Activated gamma-delta T cell treated with anti-CD3 and anti-CD28 coated beads, Interleukin-2, amount 50 U/mL, for 16 hours (primary cell): ENCODE data around the gene CAPN10.

Source experiments
- DNase-seq: peaks from one replicate; pipeline ENCODE4 v3.0.0-alpha.2; 2020; ENCODE audit warnings: low read depth

CAPN10 gene

DNA sequence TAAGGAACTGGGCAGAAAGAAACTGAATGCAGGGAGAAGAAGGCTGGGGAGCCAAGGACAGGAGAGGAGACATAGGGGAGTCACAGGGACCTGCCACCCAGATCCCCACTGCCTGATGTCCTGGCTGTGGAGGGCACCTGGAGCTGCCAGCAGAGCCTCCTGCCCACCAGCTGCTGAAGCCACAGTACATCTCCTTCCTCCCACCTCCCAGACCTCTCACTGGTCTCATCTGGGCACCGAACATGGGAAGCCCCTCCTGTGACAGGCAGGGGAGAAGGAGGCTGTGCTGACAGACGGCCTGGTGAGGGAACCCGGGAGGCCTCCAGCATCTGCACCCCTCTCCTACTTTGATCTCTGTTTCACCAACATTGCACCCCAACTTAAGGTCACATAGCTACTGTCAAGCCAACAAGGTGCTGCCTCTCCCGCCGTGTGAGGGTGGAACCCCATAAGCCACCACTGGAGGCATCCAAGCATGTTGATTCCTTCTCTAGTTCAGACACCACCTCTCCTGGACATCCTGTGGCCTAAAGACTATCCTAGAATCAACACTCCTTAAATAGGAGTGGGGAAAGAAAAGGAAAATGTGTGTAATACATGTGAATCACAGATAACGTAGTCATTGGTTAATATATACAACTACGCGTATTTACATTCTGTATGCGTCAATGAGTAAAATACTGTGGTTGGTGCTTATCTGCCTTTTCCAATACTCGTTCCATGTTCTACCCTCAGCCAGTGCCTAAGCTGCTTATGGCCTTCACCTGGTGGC, 21.8 kb upstream of the CAPN10 start:
- DNase-seq, result no peak

DNA sequence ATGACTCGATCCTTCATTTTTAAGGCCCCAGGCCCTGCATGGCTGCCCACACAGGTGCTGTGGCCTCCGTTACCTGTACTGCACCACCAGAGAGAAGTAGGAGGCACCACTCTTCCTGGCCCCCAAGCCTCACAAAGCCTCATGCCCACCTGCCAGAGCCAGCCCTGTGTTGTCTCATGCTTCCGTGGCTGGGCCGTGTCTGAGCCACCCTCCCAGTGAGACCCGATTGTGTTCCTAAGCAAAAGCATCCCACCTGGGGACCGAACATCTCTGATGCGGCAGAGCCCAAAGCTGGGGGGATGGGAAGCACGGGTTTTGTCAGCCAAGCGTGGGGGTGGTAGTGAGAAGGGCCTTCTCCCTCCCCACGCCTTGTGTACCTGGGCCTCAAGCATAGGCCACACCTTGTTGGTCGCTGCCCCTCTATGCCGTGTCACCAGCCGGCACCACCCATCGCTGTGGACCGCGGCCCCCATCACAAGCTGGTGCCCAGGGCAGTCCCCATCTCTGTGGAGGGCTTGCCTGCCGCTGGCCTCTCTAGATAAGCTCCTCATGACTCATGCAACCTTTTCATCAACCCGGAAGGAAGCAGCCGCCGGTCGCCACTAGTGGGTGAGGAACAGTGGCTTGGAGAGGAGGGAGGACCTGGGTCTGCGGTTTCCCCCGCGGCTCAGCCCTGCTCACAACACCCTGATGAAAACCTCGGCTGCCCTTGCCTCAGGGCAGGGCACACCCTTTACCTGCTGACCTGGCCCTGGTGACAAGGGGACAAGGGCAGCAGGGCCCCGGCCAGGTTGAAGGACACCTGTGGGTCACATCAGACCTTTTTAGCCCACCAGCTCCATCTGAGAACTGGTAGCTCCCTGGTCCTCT, 21.0 kb upstream of the CAPN10 start:
- peak; percentile 90 for DNase-seq

DNA sequence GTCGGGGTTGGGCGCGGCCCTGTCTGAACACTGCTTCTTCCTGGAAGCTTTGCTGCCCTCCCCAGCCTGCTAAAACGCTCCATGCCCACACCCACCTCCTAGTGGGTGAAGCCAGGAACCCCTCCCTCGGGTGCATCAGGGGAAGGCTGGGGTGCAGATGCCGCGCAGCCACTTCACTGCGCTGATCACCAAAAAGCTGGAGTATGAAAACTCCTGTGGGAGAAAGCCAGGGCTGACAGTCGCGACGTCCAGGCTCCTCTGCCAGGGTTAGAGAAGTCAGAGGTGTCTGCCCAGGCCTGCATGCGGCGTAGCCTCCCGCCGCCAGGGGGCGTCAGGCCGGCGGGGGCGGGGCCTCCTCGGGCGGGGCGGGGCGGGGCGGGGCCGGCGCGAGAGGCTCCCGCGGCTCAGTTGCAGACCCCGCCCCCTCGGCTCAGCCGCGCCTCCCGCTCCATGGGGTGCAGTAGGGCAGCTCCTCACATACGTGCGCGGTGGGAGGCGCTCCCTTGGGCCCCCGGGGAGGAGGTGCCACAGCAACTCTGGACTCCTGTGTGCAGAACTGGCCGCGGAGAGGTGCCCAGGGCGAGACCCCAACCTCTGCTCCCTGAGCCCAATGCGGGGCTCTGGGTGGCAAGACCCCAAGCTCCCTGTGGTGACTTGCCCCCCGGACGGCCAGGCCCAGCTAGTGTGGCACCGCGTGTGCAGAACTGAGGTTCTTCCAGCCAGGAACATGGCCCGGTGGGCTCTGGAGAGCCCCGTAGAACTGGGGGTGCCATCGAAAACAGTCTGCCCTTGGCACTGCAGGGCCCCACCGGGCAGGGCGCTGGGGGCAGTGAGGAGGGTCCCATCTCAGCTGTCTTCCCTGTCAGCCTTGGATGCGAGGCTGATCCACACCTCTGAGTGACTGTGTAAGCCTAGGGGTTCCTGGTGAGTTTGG, 20.1 kb upstream of the CAPN10 start:
- DNase-seq, result peak; percentile 89

DNA sequence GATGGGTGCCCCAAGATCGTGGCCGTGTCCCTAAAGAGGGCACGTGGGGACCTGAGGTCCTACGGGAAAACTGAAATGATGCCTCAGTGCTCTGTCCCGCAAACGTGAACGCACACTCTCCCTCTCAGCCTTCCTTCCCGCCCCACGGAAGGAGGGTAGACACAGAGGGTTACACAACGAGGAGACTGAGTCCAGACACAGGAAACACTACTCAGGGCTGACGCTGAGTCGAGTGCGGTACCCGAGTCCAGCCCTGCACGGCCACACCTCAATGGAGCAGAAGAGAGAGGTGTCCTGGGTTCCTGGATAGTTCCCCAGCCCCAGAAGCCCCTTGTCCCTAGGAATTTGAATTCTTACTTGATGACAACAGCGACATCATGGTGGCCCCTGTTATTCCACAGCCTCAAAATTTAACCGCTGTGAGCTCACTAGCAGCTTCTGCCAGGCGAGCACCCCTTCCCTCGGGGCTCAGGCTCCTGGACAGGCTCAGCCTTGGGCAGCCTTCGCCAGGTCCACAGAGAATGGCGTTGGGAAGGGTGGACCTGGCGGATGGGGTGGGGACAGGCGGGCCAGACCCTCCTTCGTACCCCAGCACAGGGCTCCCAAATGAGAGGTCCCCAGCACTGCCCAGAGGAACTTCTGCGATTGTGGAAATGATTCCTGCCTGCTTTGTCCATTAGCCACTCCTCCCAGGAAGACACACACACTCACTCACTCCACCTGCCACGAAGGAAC, 19.2 kb upstream of the CAPN10 start:
- no peak for DNase-seq

DNA sequence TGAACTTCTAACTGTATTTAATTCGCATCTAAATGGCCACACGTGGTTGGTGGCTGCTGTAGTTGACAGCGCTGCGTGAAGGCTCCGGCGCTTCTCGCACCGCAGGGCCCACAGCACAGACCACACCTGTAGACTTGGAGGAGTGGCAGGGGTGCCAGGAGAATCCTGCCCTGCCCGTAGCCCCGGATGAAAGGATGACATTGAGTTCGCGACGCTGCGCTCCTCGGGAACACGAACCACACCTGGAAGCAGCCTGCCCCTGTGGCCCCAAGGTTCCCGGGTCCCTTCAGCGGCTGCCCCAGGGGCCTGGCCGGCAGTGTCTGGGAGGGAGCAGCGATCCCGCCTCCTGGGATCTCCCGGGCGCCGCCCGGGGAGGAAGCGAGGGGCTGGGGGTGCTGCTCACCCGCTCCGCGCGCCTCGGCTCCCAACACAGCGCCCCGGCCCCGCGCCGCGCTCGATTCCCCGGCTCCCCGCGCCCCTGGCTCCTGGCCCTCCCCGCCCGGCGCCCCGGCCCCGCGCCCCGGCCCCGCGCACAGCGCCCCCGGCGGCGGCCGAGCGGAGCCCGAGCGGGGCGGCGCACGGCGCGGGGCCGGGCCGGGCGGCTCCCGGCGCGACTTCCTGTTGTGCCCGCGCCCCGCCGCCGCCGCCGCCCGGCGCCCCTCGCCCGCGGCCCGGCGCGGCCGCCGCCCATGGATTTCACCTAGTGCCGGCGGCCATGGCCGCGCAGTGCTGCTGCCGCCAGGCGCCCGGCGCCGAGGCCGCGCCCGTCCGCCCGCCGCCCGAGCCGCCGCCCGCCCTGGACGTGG, 18.5 kb upstream of the CAPN10 start, which contains the start of gene RNPEPL1:
Gene RNPEPL1 (plus strand): TSS at position 613 of the 806 bp plus-strand sequence. CDS start 103 bp downstream, at position 716.
- no peak for DNase-seq

DNA sequence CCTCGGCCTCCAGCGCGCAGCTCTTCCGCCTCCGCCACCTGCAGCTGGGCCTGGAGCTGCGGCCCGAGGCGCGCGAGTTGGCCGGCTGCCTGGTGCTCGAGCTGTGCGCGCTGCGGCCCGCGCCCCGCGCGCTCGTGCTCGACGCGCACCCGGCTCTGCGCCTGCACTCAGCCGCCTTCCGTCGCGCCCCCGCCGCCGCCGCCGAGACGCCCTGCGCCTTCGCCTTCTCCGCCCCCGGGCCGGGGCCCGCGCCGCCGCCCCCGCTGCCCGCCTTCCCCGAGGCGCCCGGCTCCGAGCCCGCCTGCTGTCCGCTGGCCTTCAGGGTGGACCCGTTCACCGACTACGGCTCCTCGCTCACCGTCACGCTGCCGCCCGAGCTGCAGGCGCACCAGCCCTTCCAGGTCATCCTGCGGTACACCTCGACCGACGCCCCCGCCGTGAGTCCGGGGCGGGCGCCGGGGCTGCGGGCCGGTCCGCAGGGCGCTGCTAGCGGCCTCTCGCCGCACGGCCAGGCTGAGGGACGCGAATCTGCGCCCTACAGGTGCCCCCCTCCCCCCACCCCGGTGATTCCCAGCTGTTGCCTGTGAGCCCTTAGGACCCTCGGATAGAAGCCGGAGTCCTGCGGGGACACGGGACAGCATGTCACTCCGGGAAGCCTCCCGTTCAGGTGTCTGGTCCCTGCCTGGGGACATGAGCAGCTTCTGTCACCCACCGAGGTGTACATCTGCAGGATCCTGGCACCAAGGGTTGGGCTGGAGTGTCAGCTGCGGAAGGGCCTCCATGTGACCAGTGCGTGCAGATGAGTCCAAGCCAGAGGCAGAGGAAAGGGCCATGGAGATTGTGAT, 17.6 kb upstream of the CAPN10 start:
- no peak for DNase-seq

DNA sequence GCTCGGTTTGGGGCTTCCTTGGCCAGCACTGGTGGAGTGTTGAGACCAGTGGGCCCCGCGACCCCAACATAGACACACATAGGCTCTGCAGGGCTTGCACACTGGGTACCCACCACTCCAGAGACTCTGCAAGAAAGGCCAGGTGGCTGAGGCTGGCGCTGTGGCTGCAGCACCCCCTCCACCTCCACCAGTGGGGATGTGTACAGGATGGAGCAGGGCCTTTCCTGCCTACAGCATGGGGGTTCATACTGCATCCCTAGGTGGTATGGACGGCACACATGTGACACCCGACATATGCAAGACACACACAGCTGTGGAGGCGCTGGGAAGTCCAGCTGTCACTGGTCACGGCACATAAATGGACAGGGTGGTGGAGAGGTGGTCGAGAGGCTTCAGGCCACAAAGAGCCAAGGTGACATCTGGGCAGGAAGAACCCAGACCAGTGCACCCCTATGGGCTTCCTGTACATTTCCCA, 17.0 kb upstream of the CAPN10 start:
- DNase-seq, result no peak

DNA sequence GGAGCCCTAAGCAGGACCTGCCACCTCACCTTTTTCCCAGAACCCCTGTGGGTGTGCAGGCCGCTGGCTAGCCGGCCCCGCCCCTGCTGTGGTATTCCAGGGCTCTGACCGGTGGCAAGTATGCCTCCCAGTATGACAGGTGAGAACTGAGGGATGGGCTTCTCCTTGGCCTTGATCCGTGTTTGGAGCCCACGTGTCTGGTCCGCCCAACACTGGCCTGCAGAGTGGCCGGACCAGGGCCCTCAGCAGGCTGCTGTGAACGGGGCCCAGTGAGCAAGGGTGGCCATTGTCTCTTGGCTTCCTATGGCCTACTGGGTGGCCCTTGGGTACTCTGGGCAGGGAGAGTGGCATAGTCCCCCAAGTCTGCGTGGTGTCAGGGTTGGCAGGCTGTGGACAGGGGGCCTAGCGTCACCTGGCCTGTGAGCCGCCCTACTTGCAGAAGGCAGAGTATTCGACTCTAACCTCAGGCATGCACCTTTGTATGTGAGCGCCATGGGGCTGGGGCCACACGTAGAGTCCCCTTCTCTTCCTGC, 16.5 kb upstream of the CAPN10 start:
- DNase-seq, result no peak

DNA sequence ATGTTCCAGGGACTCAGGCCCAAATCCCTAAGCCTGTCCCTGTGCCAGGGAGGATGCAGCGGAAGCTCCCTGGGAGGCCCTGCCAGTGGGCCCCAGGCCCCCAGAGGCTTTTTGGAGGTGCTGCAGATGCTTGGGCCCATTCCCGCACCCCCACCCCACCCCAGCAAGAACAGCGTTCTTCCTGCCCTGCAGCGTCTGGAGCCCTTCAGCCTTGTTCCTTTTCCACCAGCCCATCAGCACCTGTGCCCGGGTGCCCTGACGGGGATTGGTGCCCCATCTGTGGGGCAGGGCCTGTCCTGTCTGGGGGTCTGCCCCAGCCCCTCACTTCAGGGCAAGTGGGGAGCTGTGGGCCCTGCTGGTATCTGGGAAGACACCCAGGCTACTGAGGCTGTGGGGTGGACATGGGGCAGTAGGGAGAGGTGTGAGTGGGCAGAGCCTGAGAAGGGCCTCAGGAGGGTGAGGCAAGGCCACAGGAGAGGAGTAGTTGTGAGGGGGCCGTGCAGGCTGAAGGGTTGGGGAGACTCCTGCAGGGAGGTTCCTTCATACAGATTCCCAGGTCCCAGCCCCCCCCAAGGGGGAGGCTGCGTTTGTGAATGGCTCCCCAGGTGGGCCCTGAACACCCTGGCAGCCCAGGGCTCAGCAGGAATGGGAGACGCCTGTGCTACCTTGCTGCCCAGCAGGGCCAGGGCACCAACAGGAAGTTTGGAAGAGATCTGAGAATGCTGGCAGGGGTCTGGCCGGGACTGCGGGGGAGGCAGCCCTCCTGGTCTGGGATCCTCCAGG, 15.8 kb upstream of the CAPN10 start:
- no peak for DNase-seq

DNA sequence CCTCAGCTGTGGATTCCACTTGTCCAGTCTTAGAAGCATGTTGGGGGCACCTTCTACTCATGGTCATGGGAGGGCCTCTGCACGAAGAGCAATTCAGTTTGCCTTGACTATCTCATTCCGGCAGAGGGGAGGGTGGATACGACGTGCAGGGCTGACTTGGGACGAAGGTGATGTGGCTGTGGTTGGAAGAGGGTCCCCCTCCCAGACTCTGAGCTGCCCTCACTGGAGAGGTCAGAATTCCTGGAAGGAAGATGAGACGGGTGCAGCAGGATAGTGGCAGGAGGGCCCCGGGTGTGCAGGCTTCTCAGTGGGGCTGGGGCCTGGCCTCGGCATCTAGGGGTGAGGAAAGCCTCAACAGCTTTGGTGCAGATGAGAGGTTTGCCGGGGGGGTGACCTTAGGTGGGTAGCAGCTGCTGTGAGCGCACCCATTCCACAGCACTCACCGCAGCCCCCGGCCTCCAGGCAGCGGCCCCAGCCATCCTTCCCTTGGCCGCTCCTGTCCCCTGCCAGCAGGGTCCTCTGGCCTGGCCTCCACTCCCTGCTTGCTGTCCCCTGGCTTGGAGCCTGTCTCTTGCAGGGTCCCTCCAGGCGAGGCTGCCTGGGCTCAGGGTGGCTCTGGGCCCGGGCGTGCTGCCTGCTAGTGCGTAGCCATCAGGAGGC, 15.1 kb upstream of the CAPN10 start:
- no peak for DNase-seq

DNA sequence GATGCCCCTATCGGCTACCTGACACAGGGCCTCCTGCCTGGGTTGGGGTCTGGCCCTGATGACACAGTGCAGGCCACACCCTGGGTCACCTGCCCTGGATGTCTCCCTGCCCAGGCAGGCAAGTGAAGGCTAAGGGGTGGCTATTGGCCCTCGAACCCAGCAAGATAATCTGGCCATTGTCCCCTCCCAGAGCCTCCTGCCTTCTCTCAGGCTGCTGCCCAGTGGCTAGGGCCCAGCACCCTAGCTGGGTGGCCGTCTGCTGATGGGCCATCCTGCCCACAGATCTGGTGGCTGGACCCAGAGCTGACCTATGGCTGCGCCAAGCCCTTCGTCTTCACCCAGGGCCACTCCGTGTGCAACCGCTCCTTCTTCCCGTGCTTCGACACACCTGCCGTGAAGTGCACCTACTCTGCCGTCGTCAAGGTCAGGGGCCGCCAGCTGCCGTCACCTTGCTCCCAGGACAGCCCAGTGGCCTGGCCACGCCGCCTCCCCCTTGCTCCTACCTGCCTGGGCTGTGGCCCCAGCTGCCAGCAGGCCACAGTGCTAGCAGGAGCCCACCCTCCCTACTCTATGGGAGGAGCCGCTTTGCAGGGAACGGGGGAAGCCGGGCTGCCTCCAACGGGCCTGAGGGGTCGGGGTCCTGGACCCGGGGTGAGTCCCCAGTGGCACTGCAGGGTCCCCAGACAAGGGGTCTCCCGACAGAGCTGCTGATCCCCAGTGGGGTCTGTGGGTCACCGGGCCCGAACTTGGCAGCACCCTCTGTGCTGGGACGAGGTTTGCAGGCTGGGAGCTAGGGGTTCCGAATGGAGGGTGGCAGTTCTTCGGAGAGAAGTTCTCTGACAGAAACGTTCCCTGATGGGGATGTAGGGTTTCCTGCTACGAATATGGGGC, 14.1 kb upstream of the CAPN10 start:
- DNase-seq, result no peak

DNA sequence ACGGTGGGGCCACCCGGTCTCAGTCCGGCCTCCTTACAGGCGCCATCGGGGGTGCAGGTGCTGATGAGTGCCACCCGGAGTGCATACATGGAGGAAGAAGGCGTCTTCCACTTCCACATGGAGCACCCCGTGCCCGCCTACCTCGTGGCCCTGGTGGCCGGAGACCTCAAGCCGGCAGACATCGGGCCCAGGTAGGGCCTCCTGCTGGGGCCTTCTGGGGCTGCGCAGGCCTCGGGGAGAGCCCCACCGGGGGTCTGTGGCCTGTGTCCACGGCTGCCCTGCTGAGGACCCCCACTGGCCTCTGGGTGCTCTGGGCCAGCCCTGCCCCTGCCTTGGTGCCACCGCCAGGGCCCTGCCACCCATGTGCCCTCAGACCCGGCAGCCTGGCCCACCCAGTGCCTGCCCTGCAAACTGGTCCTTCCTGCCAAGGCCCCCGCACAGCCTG, 13.4 kb upstream of the CAPN10 start:
- DNase-seq, result no peak

DNA sequence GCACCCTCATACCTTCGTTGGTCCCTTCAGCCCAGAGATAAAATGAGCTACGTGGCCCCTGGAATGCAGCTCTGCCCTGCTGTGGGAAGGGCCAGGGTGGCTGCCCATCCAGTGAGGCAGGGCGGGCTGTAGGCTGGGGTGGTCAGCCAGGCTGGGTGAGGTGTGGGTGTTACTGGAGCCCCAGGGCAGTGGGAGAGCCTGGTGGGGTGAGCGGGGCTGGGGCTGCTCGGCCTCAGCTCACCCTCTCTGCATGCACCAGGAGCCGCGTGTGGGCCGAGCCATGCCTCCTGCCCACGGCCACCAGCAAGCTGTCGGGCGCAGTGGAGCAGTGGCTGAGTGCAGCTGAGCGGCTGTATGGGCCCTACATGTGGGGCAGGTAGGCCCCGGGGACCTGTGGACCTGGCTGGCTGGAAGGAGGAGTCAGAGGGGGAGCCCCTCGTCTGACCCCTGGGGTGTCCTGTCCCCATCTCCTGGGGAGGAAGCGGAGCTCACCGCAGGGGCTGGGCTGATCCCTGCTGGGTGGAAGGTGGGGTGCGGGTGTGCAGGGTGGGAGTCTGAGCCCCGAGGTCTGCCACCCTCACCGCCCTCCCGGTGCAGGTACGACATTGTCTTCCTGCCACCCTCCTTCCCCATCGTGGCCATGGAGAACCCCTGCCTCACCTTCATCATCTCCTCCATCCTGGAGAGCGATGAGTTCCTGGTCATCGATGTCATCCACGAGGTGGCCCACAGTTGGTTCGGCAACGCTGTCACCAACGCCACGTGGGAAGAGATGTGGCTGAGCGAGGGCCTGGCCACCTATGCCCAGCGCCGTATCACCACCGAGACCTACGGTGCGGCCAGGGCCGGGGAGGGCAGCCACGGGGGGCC, 12.8 kb upstream of the CAPN10 start:
- no peak for DNase-seq

DNA sequence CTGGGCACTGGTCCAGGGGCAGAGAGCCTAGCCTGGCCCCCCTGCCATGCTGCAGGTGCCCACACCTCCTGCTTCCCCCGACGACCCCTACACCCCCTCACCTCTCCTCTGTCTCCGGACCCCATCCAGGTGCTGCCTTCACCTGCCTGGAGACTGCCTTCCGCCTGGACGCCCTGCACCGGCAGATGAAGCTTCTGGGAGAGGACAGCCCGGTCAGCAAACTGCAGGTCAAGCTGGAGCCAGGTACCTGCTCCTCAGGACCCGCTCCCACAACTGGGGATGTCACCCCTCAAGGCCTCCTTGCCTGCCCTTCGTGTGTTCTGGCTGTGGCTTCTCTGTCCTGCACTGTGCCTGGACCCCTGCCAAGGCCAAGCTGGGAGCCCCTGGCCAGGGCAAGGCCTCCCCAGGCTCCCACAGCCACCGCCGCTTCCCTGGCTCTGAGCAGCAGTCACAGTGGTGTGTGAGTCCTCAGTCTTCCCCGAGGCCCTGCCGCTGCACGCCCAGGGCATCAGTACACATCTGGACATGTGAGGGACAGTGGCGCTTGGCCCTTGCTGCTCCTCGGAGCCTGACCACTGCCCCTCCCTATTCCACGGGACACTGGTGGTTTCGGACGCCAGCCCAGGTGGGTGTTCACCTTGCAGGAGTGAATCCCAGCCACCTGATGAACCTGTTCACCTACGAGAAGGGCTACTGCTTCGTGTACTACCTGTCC, 12.0 kb upstream of the CAPN10 start:
- no peak for DNase-seq
